Stimulated activated naive CD8-positive, alpha-beta T cell treated with anti-CD3 and anti-CD28 coated beads, Interleukin-15, amount 100 ng/mL, for 72 hours (primary cell): ENCODE results near the gene MUTYH.
A peak's percentile ranks its signal among the peaks of the same experiment; 100 is the strongest.
"Not testable (repeated sequence)": the region's sequence is repeated elsewhere in the genome, so short reads cannot be mapped to it uniquely, and the experiment has no call there.

ENCODE experiments used
- ATAC-seq: fragments of 150-1000 bp; cut with Tn5 transposase; 2 replicates; pipeline ENCODE4 v1.10.0; 2021; ENCODE audit warnings: mild to moderate bottlenecking, moderate library complexity
- DNase-seq, 2 donors: peaks; one replicate each; pipeline ENCODE4 v3.0.0; 2021 to 2022
- H3K27ac Mint-ChIP-seq, 2 donors: one replicate each; pipeline ENCODE4 v1.8.0; 2022; ENCODE audit warnings: mild to moderate bottlenecking in 2 of 2, mixed read lengths in 2 of 2, moderate library complexity in 2 of 2
- H3K27me3 Mint-ChIP-seq: one replicate; pipeline ENCODE4 v1.8.0; 2022; ENCODE audit warnings: mixed read lengths
- H3K4me1 Mint-ChIP-seq: one replicate; pipeline ENCODE4 v1.8.0; 2022; ENCODE audit warnings: mild to moderate bottlenecking, mixed read lengths
- H3K4me3 Mint-ChIP-seq, 2 donors: one replicate each; pipeline ENCODE4 v1.8.0; 2022; ENCODE audit warnings: mild to moderate bottlenecking in 2 of 2, mixed read lengths in 2 of 2, moderate library complexity in 1 of 2
- H3K9me3 Mint-ChIP-seq, 2 donors: one replicate each; pipeline ENCODE4 v1.8.0; 2022; ENCODE audit warnings: mixed read lengths in 2 of 2

Gene MUTYH

DNA sequence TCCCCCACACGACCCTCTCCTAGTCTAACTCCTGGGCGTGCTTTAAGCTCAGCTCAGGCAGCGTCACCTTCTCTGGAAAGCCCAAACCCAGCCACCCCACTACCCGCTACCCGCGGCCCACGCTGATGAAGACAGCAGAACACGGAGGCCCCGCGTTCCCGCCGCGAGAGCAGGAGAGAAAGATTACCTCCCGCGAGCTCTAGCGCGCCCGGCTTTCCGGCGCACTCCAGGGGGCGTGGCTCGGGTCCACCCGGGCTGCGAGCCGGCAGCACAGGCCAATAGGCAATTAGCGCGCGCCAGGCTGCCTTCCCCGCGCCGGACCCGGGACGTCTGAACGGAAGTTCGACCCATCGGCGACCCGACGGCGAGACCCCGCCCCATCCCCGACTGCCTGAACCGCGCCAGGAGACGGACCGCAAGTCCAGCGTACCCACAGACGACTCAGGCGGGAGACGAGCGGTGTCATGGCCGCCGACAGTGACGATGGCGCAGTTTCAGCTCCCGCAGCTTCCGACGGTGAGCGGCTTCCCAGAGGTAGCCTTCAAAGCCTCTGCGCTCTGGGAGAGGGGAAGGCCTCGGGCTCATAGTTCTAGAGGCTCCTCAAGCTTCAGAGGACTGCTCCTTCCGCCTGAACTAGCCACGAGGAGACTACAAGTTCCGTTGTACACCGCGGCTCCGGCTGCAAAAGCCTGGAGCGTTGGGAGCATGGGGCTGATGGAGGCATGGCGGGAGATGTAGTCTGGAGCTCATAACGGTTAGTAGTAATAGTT, at the start of gene MUTYH, which contains the start of gene TOE1:
Gene MUTYH (minus strand): TSS at position 652 of the 770 bp plus-strand sequence. CDS start 5,935 bp downstream, outside the sequence.
Gene TOE1 (plus strand): TSS at position 382 of the 770 bp plus-strand sequence. CDS start 83 bp downstream, at position 465.
- Mint-ChIP-seq H3K4me3 (peak within 1 kb of the TSS; percentile 97), H3K27me3 (no peaks in the 10 kb centered on the region), H3K4me1 (peaks cover 53% of the 10 kb centered on the region), H3K9me3 (peaks cover 8 to 10% of the 10 kb centered on the region in 2 donors), H3K27ac (peak within 1 kb of the TSS; percentile 99 to 100)
- peak; percentile 94 to 97 for DNase-seq
- peak; percentile 91 for ATAC-seq

DNA sequence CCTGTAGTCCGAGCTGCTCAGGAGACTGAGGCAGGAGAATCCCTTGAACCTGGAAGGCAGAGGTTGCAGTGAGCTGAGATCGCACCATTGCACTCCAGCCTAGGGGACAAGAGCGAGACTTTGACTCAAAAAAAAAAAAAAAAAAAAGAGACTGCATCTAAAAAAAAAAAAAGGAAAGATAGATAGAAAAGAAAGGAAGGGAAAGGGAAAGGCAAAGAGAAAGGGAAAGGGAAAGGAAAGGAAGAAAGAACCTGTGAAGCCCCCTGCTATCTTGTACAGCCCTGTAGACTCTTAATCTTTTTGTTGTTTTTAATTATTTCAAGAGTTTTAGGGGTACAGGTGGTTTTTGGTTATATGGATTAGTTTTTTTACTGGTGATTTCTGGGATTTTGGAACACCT, 46.0 kb upstream of the MUTYH start:
- H3K4me3 Mint-ChIP-seq: no peak overlapping the region
- ATAC-seq (no peak), DNase-seq (no peak)
- H3K4me1 Mint-ChIP-seq: no peaks in the 10 kb centered on the region
- H3K27me3 Mint-ChIP-seq: no peaks in the 10 kb centered on the region
- no peaks in the 10 kb centered on the region for H3K9me3 Mint-ChIP-seq
- H3K27ac Mint-ChIP-seq: no peak overlapping the region

DNA sequence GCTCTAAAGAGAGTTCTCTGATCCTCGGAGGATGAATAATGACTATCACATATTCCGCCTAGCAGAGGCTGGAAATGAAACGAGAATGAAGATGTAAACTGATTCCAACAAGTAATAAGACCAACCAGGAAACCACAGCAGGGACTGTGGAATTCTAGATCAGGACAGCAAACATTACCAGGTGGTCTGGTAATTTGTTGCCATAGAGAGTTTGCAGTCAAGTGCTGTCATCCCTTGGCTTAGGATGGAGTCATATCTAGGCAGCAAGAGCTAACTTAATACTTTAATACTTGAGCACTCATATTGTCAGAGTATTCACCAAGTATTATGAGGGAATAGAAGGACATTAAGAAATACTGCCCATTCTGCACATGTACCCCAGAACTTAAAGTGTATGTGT, 45.1 kb upstream of the MUTYH start:
- Mint-ChIP-seq H3K9me3 (no peaks in the 10 kb centered on the region), H3K4me1 (no peaks in the 10 kb centered on the region), H3K27me3 (no peaks in the 10 kb centered on the region), H3K27ac (no peak overlapping the region), H3K4me3 (no peak overlapping the region)
- no peak for ATAC-seq
- DNase-seq: no peak

DNA sequence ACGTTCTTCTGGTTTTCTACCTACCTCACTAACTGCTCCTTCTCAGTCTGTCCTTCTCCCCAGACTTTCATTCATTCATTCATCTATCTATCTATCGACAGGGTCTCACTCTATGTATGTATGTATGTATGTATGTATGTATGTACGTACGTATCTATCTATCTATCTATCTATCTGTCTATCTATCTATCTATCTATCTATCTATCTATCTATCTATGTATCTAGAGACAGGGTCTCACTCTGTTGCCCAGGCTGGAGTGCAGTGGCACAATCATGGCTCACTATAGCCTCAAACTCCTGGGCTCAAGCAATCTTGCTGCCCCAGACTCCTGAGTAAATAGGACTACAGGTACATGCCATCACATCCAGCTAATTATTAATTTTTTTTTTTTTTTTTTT, 44.0 kb upstream of the MUTYH start:
- not testable (repeated sequence) for H3K27me3 Mint-ChIP-seq, H3K9me3 Mint-ChIP-seq, H3K4me1 Mint-ChIP-seq, H3K4me3 Mint-ChIP-seq, H3K27ac Mint-ChIP-seq, ATAC-seq, DNase-seq

DNA sequence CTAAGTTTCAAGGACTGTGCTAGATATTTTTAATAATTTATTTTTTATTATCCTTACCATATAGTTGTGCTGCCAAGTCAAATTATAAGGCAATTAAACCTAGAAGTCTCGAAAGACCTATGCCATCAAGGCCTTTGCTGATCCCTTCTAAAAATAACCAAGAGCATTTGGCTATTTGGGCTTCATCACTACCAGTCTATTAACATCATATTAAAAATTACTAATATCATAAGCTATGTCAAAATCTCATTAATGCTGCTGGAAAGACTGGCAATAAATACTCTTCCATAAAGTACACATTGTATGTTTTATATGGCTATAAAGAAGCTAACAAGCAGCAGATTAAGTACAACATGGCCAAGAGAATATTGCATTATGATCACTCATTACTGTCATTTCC, 43.0 kb upstream of the MUTYH start:
- no peaks in the 10 kb centered on the region for H3K4me1 Mint-ChIP-seq
- no peak overlapping the region for H3K4me3 Mint-ChIP-seq
- no peak for DNase-seq
- no peak for ATAC-seq
- no peak overlapping the region for H3K27ac Mint-ChIP-seq
- no peaks in the 10 kb centered on the region for H3K27me3 Mint-ChIP-seq
- H3K9me3 Mint-ChIP-seq: no peaks in the 10 kb centered on the region

DNA sequence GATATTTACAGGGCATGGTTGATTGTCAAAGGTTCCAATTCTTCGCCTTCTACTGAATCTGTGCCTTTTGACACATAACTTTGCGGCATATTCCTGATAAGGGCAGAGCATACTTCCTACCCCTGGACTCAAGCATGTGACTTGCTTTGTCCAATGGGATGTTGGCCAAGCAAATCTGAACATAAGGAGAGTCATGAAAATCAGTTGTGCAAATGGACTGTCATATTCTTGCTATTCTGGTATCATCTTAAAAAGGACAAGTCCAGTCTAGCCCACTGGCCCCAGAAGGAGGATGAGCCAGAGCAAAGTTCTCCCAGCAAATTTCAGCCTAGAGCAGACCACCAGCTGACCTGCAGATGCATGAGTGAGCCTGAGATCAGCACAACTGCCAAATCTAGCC, 41.0 kb upstream of the MUTYH start:
- Mint-ChIP-seq H3K4me1 (no peaks in the 10 kb centered on the region), H3K4me3 (no peak overlapping the region), H3K27me3 (no peaks in the 10 kb centered on the region), H3K9me3 (no peaks in the 10 kb centered on the region), H3K27ac (no peak overlapping the region)
- DNase-seq: no peak
- no peak for ATAC-seq

DNA sequence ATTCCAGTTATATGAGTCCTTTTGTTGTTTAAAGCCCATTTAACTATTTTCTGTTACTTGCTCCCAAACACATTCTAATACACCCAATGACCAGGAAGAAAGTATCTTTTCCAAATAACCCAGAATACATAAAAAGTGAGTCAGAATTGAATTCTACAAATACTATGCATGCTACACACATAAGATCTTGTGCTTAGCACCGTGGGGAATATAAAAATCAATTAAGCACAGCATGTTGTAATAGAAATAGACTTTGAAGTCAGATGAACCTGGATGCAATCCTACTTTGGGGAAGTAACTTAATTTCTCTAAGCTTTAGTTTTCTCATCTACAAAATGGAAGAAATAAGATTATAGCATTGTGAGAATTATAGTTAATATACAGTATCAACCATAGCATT, 40.5 kb upstream of the MUTYH start:
- no peak for ATAC-seq
- Mint-ChIP-seq H3K9me3 (no peaks in the 10 kb centered on the region), H3K4me3 (no peak overlapping the region), H3K4me1 (no peaks in the 10 kb centered on the region), H3K27ac (no peak overlapping the region), H3K27me3 (no peaks in the 10 kb centered on the region)
- no peak for DNase-seq

DNA sequence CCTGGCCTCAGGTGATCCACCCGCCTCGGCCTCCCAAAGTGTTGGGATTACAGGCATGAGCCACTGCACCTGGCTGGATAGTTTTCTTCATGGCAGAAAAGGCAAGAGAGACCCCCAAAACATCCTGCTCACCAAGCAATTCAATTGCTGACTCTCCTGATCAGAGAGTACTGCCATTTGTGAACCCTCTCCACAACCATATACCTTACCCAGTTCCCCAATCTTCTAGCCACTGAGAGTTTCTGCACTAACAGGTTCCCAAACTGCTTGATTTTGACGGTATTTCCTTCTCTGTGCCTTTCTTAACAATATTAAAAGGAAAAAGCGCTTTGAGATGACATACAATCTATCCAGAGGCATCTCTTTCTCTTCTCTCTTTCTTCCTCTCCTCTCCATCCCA, 39.9 kb upstream of the MUTYH start:
- DNase-seq (no peak), ATAC-seq (no peak)
- no peak overlapping the region for H3K4me3 Mint-ChIP-seq
- peak overlapping the region in 1 of 2 donors; percentile 79 for H3K27ac Mint-ChIP-seq
- H3K27me3 Mint-ChIP-seq: no peaks in the 10 kb centered on the region
- H3K9me3 Mint-ChIP-seq: no peaks in the 10 kb centered on the region
- H3K4me1 Mint-ChIP-seq: no peaks in the 10 kb centered on the region

DNA sequence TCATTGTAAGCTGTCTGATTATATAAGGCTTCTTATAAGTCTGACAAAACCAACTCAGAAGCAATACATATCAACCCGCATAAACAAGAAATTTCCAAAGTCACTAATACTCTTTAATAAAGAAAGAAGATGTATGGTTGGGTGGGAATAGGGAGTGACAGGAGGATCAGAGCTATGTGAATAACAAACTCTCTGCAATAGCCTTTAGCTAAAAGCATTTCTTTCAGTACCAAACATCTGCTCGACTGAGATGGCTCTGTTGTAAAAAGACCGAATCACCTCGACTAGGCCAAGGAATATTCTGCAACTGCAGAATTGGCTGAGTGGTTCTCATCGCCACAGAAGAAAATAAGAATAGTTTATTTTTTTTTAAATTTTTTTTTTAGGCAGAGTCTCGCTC, 39.3 kb upstream of the MUTYH start:
- Mint-ChIP-seq H3K9me3 (no peaks in the 10 kb centered on the region), H3K4me1 (no peaks in the 10 kb centered on the region), H3K4me3 (no peak overlapping the region), H3K27me3 (no peaks in the 10 kb centered on the region), H3K27ac (no peak overlapping the region)
- DNase-seq (no peak), ATAC-seq (no peak)

DNA sequence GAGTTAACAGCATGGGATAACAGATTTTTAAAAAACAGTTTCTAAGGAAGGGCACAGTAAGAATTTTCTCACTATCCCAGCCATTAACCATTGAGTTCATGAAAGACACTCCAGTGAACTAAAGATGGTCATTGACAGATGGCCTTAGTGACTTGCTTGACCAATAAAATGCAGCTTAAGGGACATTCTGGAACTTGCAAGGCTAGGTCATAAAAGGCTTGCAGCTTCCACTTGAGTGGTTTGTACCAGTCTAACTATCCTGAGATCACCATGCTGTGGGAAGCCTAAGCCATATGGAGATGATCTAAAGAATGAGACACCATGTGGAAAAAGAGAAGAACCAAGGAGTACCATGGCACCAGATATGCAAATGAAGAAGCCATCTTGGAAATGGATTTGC, 37.9 kb upstream of the MUTYH start:
- DNase-seq (no peak), ATAC-seq (no peak)
- Mint-ChIP-seq H3K9me3 (no peaks in the 10 kb centered on the region), H3K27ac (no peak overlapping the region), H3K4me3 (no peak overlapping the region), H3K27me3 (no peaks in the 10 kb centered on the region), H3K4me1 (no peaks in the 10 kb centered on the region)

DNA sequence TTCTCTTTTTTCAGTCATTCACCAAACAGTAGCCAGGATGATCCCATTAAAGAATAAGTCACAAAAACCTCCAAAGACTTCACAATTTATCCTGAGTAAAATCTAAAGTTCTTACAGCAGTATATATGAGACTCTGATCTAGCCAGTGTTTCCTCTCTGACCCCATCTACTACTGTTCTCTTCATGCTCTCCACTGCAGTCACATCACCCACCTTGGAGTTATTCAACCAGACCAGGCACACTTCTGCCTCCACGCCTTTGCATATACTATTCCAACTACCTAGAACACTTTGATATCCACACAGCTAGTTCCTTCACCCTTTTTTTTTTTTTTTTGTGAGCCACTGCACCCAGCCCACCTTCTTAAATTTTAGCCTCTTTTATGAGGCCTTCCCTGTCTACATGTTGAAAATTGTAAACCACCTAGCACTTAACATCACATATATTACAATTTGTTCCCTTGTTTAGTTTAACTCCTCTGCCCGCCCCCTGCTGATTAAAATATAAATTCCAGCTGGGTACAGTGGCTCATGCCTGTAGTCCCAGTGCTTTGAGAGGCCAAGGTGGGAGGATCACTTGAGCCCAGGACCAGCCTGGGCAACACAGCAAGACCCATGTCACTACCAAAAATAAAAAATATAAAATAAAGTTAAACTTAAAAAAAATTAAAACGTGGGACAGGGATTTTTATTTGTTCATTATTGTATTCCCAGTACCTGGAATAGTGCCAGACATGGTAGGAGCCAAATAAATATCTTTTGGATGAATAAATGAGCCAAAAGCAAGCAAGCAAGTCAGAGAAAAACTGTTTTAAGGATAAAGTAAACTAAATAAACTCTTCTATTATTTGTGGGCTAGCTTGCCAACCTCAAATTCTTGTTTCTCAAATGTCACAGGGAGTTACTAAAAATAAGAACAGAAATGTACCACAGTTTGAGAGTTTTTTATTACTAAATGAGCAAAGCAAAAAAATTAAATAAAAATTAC, 35.2 kb upstream of the MUTYH start:
- Mint-ChIP-seq H3K9me3 (no peaks in the 10 kb centered on the region), H3K4me3 (no peak overlapping the region), H3K4me1 (no peaks in the 10 kb centered on the region), H3K27ac (no peak overlapping the region), H3K27me3 (no peaks in the 10 kb centered on the region)
- no peak for ATAC-seq
- no peak for DNase-seq

DNA sequence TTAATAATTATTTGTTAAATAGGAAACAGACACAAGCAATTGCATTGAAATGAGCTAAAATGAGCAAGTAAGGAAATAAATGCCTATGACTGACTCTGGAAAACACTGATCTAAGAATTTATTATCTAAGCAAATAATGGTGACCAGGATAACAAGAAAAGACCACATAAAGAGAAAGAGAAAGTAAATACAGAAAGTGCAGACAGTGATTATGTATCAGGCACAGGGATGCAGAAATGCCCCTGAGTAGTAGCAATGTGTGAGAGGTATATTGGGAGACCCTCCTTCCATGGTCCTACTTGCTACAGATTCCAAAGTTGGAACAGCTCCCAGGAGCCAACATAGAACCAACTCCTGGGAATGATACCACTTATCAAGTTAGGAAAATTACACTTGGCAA, 33.3 kb upstream of the MUTYH start:
- no peak overlapping the region for H3K4me3 Mint-ChIP-seq
- DNase-seq (no peak), ATAC-seq (no peak)
- no peaks in the 10 kb centered on the region for H3K4me1 Mint-ChIP-seq
- H3K27me3 Mint-ChIP-seq: no peaks in the 10 kb centered on the region
- peak overlapping the region in 1 of 2 donors; percentile 89 for H3K27ac Mint-ChIP-seq
- H3K9me3 Mint-ChIP-seq: no peaks in the 10 kb centered on the region

DNA sequence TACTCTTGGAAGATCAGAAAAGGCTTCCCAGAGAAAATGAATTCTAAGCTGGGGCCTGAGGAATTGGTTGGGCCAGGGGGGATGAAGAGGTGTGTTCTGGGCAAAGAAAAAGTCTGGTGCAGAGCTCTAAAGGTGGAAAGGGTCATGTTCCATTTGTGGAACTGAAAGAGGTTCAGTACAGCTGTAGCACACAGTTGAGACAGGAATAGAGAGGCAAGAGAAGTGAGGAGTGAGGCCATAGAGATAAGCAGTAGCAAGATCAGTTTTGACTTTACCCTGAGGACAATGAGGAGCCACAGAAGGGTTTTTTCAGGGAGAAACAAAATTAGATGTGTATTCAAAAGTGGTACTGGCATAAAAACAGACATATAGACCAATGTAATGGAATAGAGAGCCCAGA, 30.3 kb upstream of the MUTYH start:
- H3K9me3 Mint-ChIP-seq: no peaks in the 10 kb centered on the region
- H3K27me3 Mint-ChIP-seq: no peaks in the 10 kb centered on the region
- H3K4me3 Mint-ChIP-seq: no peak overlapping the region
- no peak for ATAC-seq
- no peak overlapping the region for H3K27ac Mint-ChIP-seq
- DNase-seq: no peak
- no peaks in the 10 kb centered on the region for H3K4me1 Mint-ChIP-seq

DNA sequence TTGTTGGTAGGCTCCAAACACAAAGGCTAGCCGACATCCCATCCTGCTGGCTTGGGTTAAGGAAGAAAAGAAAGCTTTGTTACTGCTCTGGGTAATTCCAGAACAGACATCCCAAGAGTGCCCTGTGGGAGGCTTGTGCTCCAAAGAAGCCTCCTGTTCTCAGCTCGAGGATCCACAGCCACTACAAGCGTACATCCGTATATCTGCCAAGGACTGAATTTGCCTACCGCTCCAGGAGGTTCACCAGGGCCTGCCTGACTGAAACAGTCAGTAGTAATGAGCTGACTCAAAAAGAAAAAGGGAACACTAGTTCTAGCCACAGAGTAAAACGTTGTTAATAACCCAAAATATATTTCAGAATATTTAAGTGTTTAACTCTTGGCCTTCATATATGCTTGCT, 24.8 kb upstream of the MUTYH start:
- ATAC-seq (no peak), DNase-seq (no peak)
- Mint-ChIP-seq H3K9me3 (no peaks in the 10 kb centered on the region), H3K4me3 (no peak overlapping the region), H3K27ac (no peak overlapping the region), H3K4me1 (no peaks in the 10 kb centered on the region), H3K27me3 (no peaks in the 10 kb centered on the region)

DNA sequence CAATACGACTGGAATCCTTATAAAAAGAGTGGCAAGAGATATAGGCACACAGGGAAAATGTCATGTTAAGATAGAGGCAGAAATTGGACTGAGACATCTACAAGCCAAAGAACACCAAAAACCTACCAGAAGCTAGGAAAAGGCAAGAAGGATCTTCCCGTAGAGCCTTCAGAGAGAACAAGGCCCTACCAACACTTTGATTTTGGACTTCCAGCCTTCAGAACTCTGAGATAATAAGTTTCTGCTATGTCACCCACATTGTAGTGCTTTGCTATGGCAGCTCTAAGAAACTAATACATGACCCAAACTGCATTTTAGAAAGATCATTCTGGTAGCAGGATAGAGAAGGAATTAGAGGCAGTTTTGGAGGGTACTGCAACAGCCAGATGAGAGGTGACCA, 24.1 kb upstream of the MUTYH start:
- H3K9me3 Mint-ChIP-seq: no peaks in the 10 kb centered on the region
- DNase-seq: no peak
- H3K4me3 Mint-ChIP-seq: no peak overlapping the region
- ATAC-seq: no peak
- no peaks in the 10 kb centered on the region for H3K4me1 Mint-ChIP-seq
- no peaks in the 10 kb centered on the region for H3K27me3 Mint-ChIP-seq
- H3K27ac Mint-ChIP-seq: no peak overlapping the region

DNA sequence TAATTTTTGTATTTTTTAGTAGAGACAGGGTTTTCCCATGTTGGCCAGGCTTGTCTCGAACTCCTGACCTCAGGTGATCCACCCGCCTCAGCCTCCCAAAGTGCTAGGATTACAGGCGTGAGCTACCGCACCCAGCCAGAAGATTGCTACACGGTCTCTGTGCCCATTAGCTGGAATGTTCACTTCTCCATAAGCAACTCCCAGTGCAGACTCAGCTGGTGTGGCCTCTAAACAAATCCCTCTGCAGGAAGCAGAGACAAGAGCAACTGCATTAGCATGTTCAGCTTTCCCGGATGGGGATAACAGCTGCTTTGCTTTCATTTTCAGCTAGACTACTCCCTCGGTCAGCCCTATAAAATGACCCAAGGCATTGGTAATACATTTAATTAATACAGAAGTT, 20.7 kb upstream of the MUTYH start:
- not testable (repeated sequence) for H3K4me3 Mint-ChIP-seq, H3K9me3 Mint-ChIP-seq, ATAC-seq, H3K27ac Mint-ChIP-seq, H3K4me1 Mint-ChIP-seq, DNase-seq, H3K27me3 Mint-ChIP-seq
